GM23338 (cell line): ENCODE results near the gene SND1.

Source experiments
- CREB1 ChIP-seq: fragments of 250-450 bp; sonication (Bioruptor Pico); IDR thresholded peaks from 2 replicates; pipeline ENCODE4 v1.5.0; 2020; ENCODE audit warnings: low read depth, mild to moderate bottlenecking, moderate library complexity
- CTCF ChIP-seq, 2 experiments: fragments of 200-600 bp in 1 of 2; sonication (generic) in 1 of 2; conservative IDR thresholded peaks; 2 replicates each; pipeline versions ENCODE4 v1.5.1 to v1.6.1; 2016 to 2017; ENCODE audit warnings: antibody characterized with exemption in 2 of 2, low read depth in 2 of 2, mild to moderate bottlenecking in 2 of 2, moderate library complexity in 1 of 2
- ETS1 ChIP-seq: IDR thresholded peaks from 2 replicates; pipeline ENCODE4 v1.6.1; 2016; ENCODE audit warnings: antibody characterized with exemption
- EZH2 ChIP-seq: fragments of 200-600 bp; sonication (generic); IDR thresholded peaks from one replicate; pipeline ENCODE4 v1.8.0; 2017; ENCODE audit warnings: antibody characterized with exemption, mild to moderate bottlenecking, low read depth; ENCODE audit not compliant: unreplicated experiment
- EZH2phosphoT487 ChIP-seq: fragments of 200-600 bp; sonication (generic); IDR thresholded peaks from one replicate; pipeline ENCODE4 v1.8.1; 2018; ENCODE audit warnings: antibody characterized with exemption; ENCODE audit not compliant: unreplicated experiment
- JUNB ChIP-seq: IDR thresholded peaks from one replicate; pipeline ENCODE4 v1.6.1; 2016; ENCODE audit warnings: antibody characterized with exemption; ENCODE audit not compliant: unreplicated experiment
- NANOG ChIP-seq: IDR thresholded peaks from 2 replicates; pipeline ENCODE4 v1.6.1; 2016; ENCODE audit warnings: antibody characterized with exemption, borderline replicate concordance
- POLR2AphosphoS5 ChIP-seq: IDR thresholded peaks from 2 replicates; pipeline ENCODE4 v1.6.1; 2016; ENCODE audit warnings: antibody characterized with exemption, low read depth
- REST ChIP-seq: IDR thresholded peaks from one replicate; pipeline ENCODE4 v1.6.1; 2018; ENCODE audit warnings: antibody characterized with exemption; ENCODE audit not compliant: unreplicated experiment
- STAT1 ChIP-seq: IDR thresholded peaks from one replicate; pipeline ENCODE4 v1.6.1; 2016; ENCODE audit warnings: antibody characterized with exemption; ENCODE audit not compliant: unreplicated experiment
- ZNF331 ChIP-seq: fragments of 250-450 bp; sonication (Bioruptor Pico); IDR thresholded peaks from 2 replicates; pipeline ENCODE4 v1.5.0; 2020; ENCODE audit warnings: low read depth, mild to moderate bottlenecking, moderate library complexity

GRCh38 chr7:128139406-128139805, 487.4 kb downstream of the SND1 start:
- TF ChIP-seq CTCF (conservative IDR thresholded peaks at IDR 0.05; ENCODE audit: low read depth in 2 of 2) (no peak), EZH2phosphoT487 (no peak), REST (no peak), POLR2AphosphoS5 (no peak), JUNB (no peak), EZH2 (no peak), ZNF331 (CRISPR knock-in tag) (no peak), STAT1 (no peak), ETS1 (no peak), NANOG (no peak), CREB1 (CRISPR knock-in tag) (no peak)
